Fibroblast of lung (primary cell): ENCODE data around the gene PRKCA. TPM values are rescaled to one million over a fixed set of nuclear protein-coding genes. Genes with fewer than 3 reads are reported as not detected.

Experiments used
- DNase-seq, 2 donors: peaks; one replicate each; pipeline versions ENCODE4 v3.0.0 to v3.0.0-alpha.2; 2010; ENCODE audit warnings: low read depth in 2 of 2
- H2AFZ ChIP-seq: 2 replicates; pipeline ENCODE4 v1.5.1; 2012; ENCODE audit warnings: low read length, control low read depth, inconsistent platforms
- H3K27ac ChIP-seq: 2 replicates; pipeline ENCODE4 v1.5.1; 2011; ENCODE audit warnings: low read length, control low read depth; ENCODE audit not compliant: insufficient read depth
- H3K27me3 ChIP-seq: 2 replicates; pipeline ENCODE4 v1.5.1; 2011; ENCODE audit warnings: mild to moderate bottlenecking, low read length; ENCODE audit not compliant: control insufficient read depth, insufficient read depth
- H3K36me3 ChIP-seq: 2 replicates; pipeline ENCODE4 v1.5.1; 2011; ENCODE audit warnings: low read length; ENCODE audit not compliant: control insufficient read depth, insufficient read depth
- H3K4me1 ChIP-seq: 2 replicates; pipeline ENCODE4 v1.5.1; 2011; ENCODE audit warnings: low read length; ENCODE audit not compliant: control insufficient read depth, insufficient read depth; ENCODE audit errors: extremely low read depth
- H3K4me2 ChIP-seq: 2 replicates; pipeline ENCODE4 v1.5.1; 2011; ENCODE audit warnings: low read length, control low read depth; ENCODE audit not compliant: insufficient read depth; ENCODE audit errors: extremely low read depth
- H3K4me3 ChIP-seq, 4 experiments: fragments of 200-600 bp in 1 of 4; sonication (generic) in 1 of 4; replicated peaks in 1 of 4; 2 replicates each; pipeline ENCODE4 v1.5.1; 2011 to 2016; ENCODE audit warnings: low read length in 4 of 4, low read depth in 3 of 4, mild to moderate bottlenecking in 3 of 4, control low read depth in 2 of 4, inconsistent platforms in 1 of 4, mixed read lengths in 1 of 4; ENCODE audit not compliant: insufficient read depth in 1 of 4; ENCODE audit errors: control extremely low read depth in 1 of 4
- H3K79me2 ChIP-seq: 2 replicates; pipeline ENCODE4 v1.5.1; 2012; ENCODE audit warnings: mild to moderate bottlenecking, low read length, inconsistent platforms; ENCODE audit not compliant: control insufficient read depth, insufficient read depth
- H3K9ac ChIP-seq: 2 replicates; pipeline ENCODE4 v1.5.1; 2011; ENCODE audit warnings: mild to moderate bottlenecking, low read length, control low read depth; ENCODE audit not compliant: insufficient read depth
- H3K9me3 ChIP-seq: 2 replicates; pipeline ENCODE4 v1.5.1; 2012; ENCODE audit warnings: low read depth, low read length; ENCODE audit not compliant: control insufficient read depth, insufficient read depth
- H4K20me1 ChIP-seq: 2 replicates; pipeline ENCODE4 v1.5.1; 2011; ENCODE audit warnings: low read length; ENCODE audit not compliant: control insufficient read depth, insufficient read depth; ENCODE audit errors: extremely low read depth
- CTCF ChIP-seq, 2 donors: IDR thresholded peaks in 1 of 2; conservative IDR thresholded peaks in 1 of 2; 1 replicate in 1 of 2; 2 replicates in 1 of 2; pipeline ENCODE4 v1.5.1; 2011 to 2012; ENCODE audit warnings: low read length in 2 of 2, control low read depth in 1 of 2, inconsistent platforms in 1 of 2, low read depth in 1 of 2, mild to moderate bottlenecking in 1 of 2
- EZH2 ChIP-seq: IDR thresholded peaks from 2 replicates; pipeline ENCODE4 v1.5.1; 2012; ENCODE audit warnings: low read length, control low read depth, mild to moderate bottlenecking; ENCODE audit errors: missing control alignments
- polyA plus RNA-seq, 2 donors: library from polyadenylated mRNA; depleted of rRNA in 1 of 2; stranded (reverse) in 1 of 2; unstranded in 1 of 2; fragments of >200 nt; gene quantifications; 2 replicates each; pipeline ENCODE4 v1.2.1, GENCODE V29; 2011 to 2012; ENCODE audit warnings: missing spikeins in 1 of 2
- total RNA-seq: library from RNA; depleted of rRNA; stranded (reverse); fragments of >200 nt; gene quantifications from 2 replicates; pipeline ENCODE4 v1.2.1, GENCODE V29; 2014

The PRKCA gene
- total and polyA plus RNA-seq, 2 donors (not counting 1 experiment from before 2014, with no cell fraction given) = 34.0 to 74.2 TPM

GRCh38 chr17:66769911-66770310, 467.5 kb downstream of the PRKCA start:
- no peaks in the 10 kb centered on the region for H3K36me3 ChIP-seq
- no peaks in the 10 kb centered on the region for H3K27me3 ChIP-seq
- no peaks in the 10 kb centered on the region for H3K4me1 ChIP-seq
- no peaks in the 10 kb centered on the region for H3K9me3 ChIP-seq
- no peak overlapping the region for H3K27ac ChIP-seq
- H3K9ac ChIP-seq = no peak overlapping the region
- DNase-seq = no peak
- H3K4me2 ChIP-seq = no peak overlapping the region
- no peak overlapping the region for H3K4me3 ChIP-seq
- H2AFZ ChIP-seq = no peak overlapping the region
- H4K20me1 ChIP-seq = no peaks in the 10 kb centered on the region
- H3K79me2 ChIP-seq = no peaks in the 10 kb centered on the region
- TF ChIP-seq EZH2 = no peak
- no peak for TF ChIP-seq CTCF (conservative IDR thresholded peaks at IDR 0.05 in 1 of 2, IDR thresholded peaks at IDR 0.05 in 1 of 2; ENCODE audit: low read depth in 1 of 2, low read length in 2 of 2)

GRCh38 chr17:66772148-66772812, 469.9 kb downstream of the PRKCA start:
- no peak overlapping the region for H3K9ac ChIP-seq
- no peak overlapping the region for H2AFZ ChIP-seq
- H3K36me3 ChIP-seq = peaks cover 2% of the 10 kb centered on the region
- no peaks in the 10 kb centered on the region for H3K9me3 ChIP-seq
- no peaks in the 10 kb centered on the region for H3K79me2 ChIP-seq
- no peak overlapping the region for H3K4me2 ChIP-seq
- DNase-seq = no peak
- no peak overlapping the region for H3K4me3 ChIP-seq
- no peaks in the 10 kb centered on the region for H3K4me1 ChIP-seq
- no peak overlapping the region for H3K27ac ChIP-seq
- H3K27me3 ChIP-seq = no peaks in the 10 kb centered on the region
- no peaks in the 10 kb centered on the region for H4K20me1 ChIP-seq
- TF ChIP-seq CTCF (conservative IDR thresholded peaks at IDR 0.05 in 1 of 2, IDR thresholded peaks at IDR 0.05 in 1 of 2; ENCODE audit: low read depth in 1 of 2, low read length in 2 of 2) = no peak
- no peak for TF ChIP-seq EZH2

- no peak overlapping the region for H3K27ac ChIP-seq
- H3K27me3 ChIP-seq = no peaks in the 10 kb centered on the region
- H4K20me1 ChIP-seq = no peaks in the 10 kb centered on the region
- no peaks in the 10 kb centered on the region for H3K79me2 ChIP-seq
- no peak overlapping the region for H3K9ac ChIP-seq
- no peak overlapping the region for H2AFZ ChIP-seq
- DNase-seq = no peak
- no peaks in the 10 kb centered on the region for H3K9me3 ChIP-seq
- peaks cover 2% of the 10 kb centered on the region for H3K36me3 ChIP-seq
- TF ChIP-seq CTCF (conservative IDR thresholded peaks at IDR 0.05 in 1 of 2, IDR thresholded peaks at IDR 0.05 in 1 of 2; ENCODE audit: low read depth in 1 of 2, low read length in 2 of 2) = no peak
- no peak for TF ChIP-seq EZH2
- H3K4me2 ChIP-seq = no peak overlapping the region
- H3K4me3 ChIP-seq = no peak overlapping the region
- no peaks in the 10 kb centered on the region for H3K4me1 ChIP-seq
These were observed 472.9 kb downstream of the PRKCA start for GRCh38 chr17:66775271-66775670.
